ENCODE measurements around the gene SFXN5. TPM values are rescaled to one million over a fixed set of nuclear protein-coding genes. Genes with fewer than 3 reads are reported as not detected.

The SFXN5 gene
- total and polyA plus RNA-seq, 2 of the 4 experiments (the other 2 are of a cell fraction): 8.6 to 17.0 TPM

- ChIA-PET CTCF (no interaction called here), POLR2A (ENCODE audit: unreplicated experiment) (no interaction called here)
- H3K9ac ChIP-seq (ENCODE audit: low read depth, low read length): no peak overlapping the region
- intact Hi-C loops (cut with micrococcal nuclease): no loop called here
- H3K14ac ChIP-seq (replicated peaks; ENCODE audit: low read depth, low read length): no peak overlapping the region
- H3K9me3 ChIP-seq (ENCODE audit: control insufficient read depth, insufficient read depth, low read length): no peaks in the 10 kb centered on the region
- no peak overlapping the region for H2BK15ac ChIP-seq (ENCODE audit: low read depth, low read length)
- peaks cover 15% of the 10 kb centered on the region for H3K9me1 ChIP-seq (ENCODE audit: insufficient read depth, low read length)
- no peak overlapping the region for H4K8ac ChIP-seq (ENCODE audit: low read depth in 2 of 2, low read length in 2 of 2)
- WGBS, 2 experiments (ENCODE audit: extremely low coverage in 2 of 2, insufficient read length in 1 of 2): 95% methylated on average over 4 of the region's 14 CpGs; no CpG with 5 or more reads in 1 of the 2 experiments
- H3K79me1 ChIP-seq (ENCODE audit: low read depth in 1 of 2, low read length in 2 of 2): peaks cover 0 to 3% of the 10 kb centered on the region in 2 experiments; a peak in 1 of 4 replicates
- no peak overlapping the region for H2AK5ac ChIP-seq (ENCODE audit: low read depth, low read length)
- H3K4me2 ChIP-seq (ENCODE audit: low read depth, low read length): no peak overlapping the region
- no peaks in the 10 kb centered on the region for H4K20me1 ChIP-seq (ENCODE audit: insufficient read depth, low read length)
- H4K5ac ChIP-seq (ENCODE audit: low read depth, low read length): no peak overlapping the region
- no peak overlapping the region for H3K4me3 ChIP-seq (ENCODE audit: insufficient read depth, low read depth, low read length)
- no peaks in the 10 kb centered on the region for H3K27me3 ChIP-seq (ENCODE audit: control insufficient read depth, insufficient read depth, low read length)
- DNase-seq: no peak
- no peak overlapping the region for H2BK5ac ChIP-seq (ENCODE audit: low read depth, low read length, poor library complexity, severe bottlenecking)
- no peak overlapping the region for H3K27ac ChIP-seq (ENCODE audit: insufficient read depth, low read length)
- H2BK120ac ChIP-seq (ENCODE audit: low read depth, low read length): no peak overlapping the region
- dilution Hi-C loops (cut with HindIII; ENCODE audit: low sequenced_read_pairs, unreplicated experiment): no loop called here
- no peak overlapping the region for H3K4ac ChIP-seq (ENCODE audit: low read depth, low read length)
- no peak overlapping the region for H2BK20ac ChIP-seq (ENCODE audit: low read depth, low read length)
- in situ Hi-C loops (cut with MboI; ENCODE audit: low sequenced_read_pairs): no loop called here
- no peak for TF ChIP-seq RFX5 (IDR thresholded peaks at IDR 0.05; ENCODE audit: low read depth, low read length)
- no peak for TF ChIP-seq FOS (IDR thresholded peaks at IDR 0.05; ENCODE audit: low read depth, low read length)
- no peak for TF ChIP-seq CHD1 (IDR thresholded peaks at IDR 0.05; ENCODE audit: low read depth, low read length)
- TF ChIP-seq MAZ (IDR thresholded peaks at IDR 0.05; ENCODE audit: borderline replicate concordance, low read depth, low read length): no peak
- TF ChIP-seq MAFK (IDR thresholded peaks at IDR 0.05; ENCODE audit: low read depth, low read length): no peak
- no peak for TF ChIP-seq CEBPB (IDR thresholded peaks at IDR 0.05; ENCODE audit: low read depth, low read length)
- no peak for TF ChIP-seq RAD21 (IDR thresholded peaks at IDR 0.05; ENCODE audit: low read length)
- TF ChIP-seq SMC3 (IDR thresholded peaks at IDR 0.05; ENCODE audit: low read depth, low read length): no peak
- no peak for TF ChIP-seq MXI1 (IDR thresholded peaks at IDR 0.05; ENCODE audit: borderline replicate concordance, low read depth, low read length)
- TF ChIP-seq POLR2A (IDR thresholded peaks at IDR 0.05; ENCODE audit: low read depth, low read length): no peak
- no peak for TF ChIP-seq RCOR1 (IDR thresholded peaks at IDR 0.05; ENCODE audit: insufficient replicate concordance, low read length)
- no peak for TF ChIP-seq USF2 (IDR thresholded peaks at IDR 0.05; ENCODE audit: low read depth, low read length)
- TF ChIP-seq NFE2L2 (IDR thresholded peaks at IDR 0.05; ENCODE audit: low read depth, low read length): no peak
- TF ChIP-seq BHLHE40 (IDR thresholded peaks at IDR 0.05; ENCODE audit: low read depth, low read length): no peak
- TF ChIP-seq CTCF (conservative IDR thresholded peaks at IDR 0.05; ENCODE audit: low read depth, low read length): no peak
- no peak for TF ChIP-seq ELK1 (IDR thresholded peaks at IDR 0.05; ENCODE audit: borderline replicate concordance, low read depth, low read length)
- H2AK9ac ChIP-seq (replicated peaks; ENCODE audit: low read depth, low read length, poor library complexity): no peak overlapping the region
- ATAC-seq (ENCODE audit: low read depth): no peak
- H3K18ac ChIP-seq (ENCODE audit: low read depth, low read length): no peak overlapping the region
- no peak overlapping the region for H3K56ac ChIP-seq (ENCODE audit: extremely low read depth, insufficient read depth, low read length)
- no peak overlapping the region for H4K91ac ChIP-seq (ENCODE audit: insufficient read depth, low read depth, low read length)
- peaks cover 6% of the 10 kb centered on the region; the same call in 1 of the 2 replicates for H3K36me3 ChIP-seq (ENCODE audit: control insufficient read depth, insufficient read depth, low read length)
- no TSS peak for BruUV-seq (replicated peaks)
- no peak overlapping the region for H3K23ac ChIP-seq (ENCODE audit: low read depth, low read length)
- peaks cover 6% of the 10 kb centered on the region for H3K4me1 ChIP-seq (ENCODE audit: control insufficient read depth, insufficient read depth, low read length)
- no peak overlapping the region for H2AFZ ChIP-seq (replicated peaks; ENCODE audit: low read length, poor library complexity)
Measured at GRCh38 chr2:73004889-73005596, 66.5 kb downstream of the SFXN5 start.

Data from IMR-90 (cell line).